Epidermal melanocyte (primary cell): Measurements from ENCODE around the gene NARF.

Experiments
- DNase-seq: peaks from one replicate; pipeline ENCODE4 v3.0.0; 2011; ENCODE audit warnings: low spot score; ENCODE audit not compliant: insufficient read length

The NARF gene

GRCh38 chr17:82433560-82434215 lies 24.9 kb upstream of the NARF start:
- DNase-seq: no peak

- DNase-seq: no peak
Measured at GRCh38 chr17:82434216-82434565, 24.4 kb upstream of the NARF start.

- no peak for DNase-seq
Measured at GRCh38 chr17:82435103-82435502, 23.4 kb upstream of the NARF start.

DNA sequence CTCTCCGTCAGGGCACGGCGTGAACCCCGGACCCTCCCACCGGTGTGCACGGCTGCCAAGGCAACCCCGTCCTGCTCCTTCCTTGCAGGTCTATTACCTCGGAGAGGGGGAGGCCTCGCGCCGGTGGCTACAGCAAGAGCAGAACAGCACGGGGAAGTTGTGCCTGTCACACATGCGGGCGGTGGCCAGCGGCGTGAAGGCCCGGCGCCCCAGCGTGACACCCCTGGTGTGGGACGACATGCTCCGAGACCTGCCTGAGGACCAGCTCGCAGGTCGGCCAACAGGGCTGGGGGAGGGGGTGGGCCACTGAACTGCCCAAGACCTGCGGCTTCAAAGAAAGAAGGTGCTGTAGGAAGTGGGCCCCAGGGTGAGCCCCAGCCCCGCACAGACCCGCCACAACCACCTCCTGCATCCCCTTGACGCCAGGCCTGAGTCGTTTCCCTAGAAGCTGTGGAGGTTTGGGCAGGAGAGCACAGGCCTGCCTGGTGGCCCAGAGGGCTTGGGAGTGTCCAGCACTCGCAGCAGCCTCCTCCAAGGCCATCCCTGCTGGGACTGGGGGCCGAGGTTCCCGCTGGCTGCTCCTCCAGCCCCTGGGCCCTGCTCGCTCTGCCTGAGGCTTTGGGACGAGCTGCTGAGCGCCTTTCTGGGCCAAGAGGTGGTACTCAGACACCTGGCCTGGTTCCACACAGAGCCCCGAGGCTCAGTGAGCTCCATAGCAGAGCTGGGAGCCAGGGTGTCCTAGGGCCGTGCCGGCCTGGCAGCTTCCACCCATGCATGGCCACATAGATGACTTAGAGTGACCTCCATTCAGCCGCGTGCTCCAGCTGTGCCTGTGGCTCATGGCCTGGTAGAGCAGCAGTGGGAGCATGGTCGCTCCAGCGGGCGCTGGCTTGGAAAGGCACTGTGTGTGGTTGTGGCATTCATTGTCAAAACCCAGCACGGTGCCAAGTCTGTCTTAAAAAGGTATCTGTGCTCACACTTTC lies 22.6 kb upstream of the NARF start:
- DNase-seq: no peak

GRCh38 chr17:82436601-82437324 lies 21.8 kb upstream of the NARF start:
- no peak for DNase-seq

GRCh38 chr17:82437325-82437668 lies 21.2 kb upstream of the NARF start:
- no peak for DNase-seq

DNA sequence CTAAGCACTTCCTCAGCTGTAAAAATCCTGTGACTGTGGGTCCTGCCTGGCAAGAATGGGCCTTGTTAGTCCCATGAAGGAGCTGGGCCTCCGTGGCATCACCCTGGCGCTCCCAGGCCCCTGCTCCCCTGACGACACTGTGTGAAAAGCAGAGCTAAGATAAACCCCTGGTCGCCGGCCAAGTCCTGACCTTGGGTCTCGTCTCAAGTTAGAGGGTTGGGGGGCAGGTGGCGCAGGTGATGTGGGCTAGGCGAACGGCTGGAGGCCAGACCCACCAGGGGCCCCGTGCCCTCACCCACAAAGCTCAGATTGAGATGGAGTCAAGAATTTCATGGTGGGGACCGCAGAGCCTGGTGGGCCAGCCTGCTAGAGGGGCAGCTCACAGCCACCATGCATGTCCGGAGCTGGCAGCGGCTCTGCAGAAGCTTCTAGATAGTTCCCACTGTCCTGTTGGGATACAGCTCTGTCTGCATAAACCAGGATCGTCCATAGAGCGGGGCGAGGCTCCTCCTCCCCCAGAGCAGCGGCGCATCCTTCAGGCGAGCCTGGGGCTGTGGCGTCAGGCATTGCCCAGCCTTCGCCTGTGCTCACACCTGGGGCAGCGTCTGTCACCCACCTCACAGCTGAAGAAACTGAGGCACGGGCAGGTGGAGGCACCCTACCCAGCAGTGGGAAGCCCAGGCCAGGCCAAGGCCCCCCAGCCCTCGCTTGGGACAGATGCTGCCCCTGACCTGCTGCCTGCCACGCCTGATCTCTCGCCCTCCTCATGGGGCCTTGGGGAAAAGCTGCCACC lies 19.9 kb upstream of the NARF start:
- DNase-seq: no peak

DNA sequence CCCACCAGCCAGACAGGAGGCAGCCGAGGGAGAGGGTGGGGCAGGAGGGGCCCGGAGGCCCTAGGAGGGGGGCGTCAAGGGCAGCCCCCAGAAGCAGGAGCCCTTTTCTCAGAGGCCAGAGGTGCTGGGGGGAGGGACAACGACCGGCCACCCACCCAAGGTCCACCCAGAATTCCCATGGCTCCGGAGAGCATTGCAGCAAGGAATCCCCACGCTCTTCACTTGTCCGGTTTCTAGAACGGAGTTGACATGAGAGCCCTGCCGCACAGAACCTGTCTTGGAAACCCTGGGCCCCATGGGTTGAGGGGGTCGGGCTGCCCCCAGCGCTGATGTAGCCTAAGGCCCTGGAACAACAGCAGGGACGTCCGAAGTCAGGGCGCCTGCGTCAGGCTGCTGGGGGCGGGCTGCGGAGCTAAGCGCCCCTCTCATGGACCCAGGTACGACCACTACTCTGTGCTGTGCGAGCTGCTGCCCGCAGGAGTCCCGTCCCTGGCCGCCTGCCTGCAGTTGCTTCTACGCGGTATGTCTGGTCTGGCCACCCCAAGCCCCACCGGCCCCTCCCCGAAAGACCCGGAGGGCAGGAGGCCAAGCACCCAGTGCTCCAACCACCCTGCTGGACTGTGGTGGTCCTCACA lies 19.2 kb upstream of the NARF start:
- DNase-seq: no peak

DNA sequence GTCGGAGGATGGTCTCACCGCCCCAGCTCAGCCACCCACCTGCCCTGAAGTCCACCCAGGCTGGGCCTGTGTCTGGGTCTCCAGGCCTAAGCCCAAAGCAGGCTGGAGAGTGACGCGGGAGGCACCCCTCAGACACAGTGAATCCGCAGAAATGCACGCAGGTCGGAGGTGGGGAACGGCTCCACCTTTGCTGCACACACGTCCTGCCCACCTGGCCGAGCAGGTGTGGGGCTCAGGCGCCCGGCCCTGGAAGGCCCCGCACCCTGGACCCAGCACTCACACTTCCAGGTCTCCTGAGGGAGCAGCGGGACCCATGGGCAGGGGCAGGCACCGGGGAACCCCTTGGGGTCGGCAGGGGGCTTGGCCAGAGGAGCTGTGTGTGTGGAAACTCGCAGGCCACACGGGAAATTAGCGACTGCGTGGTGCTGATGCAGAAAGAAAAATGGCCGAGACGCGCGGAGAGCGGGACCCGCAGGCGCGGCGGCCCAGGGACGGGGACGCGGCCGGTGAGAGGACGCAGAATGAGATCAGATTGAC lies 18.6 kb upstream of the NARF start:
- no peak for DNase-seq

- DNase-seq: no peak
Measured at GRCh38 chr17:82440469-82440981, 18.0 kb upstream of the NARF start.

- DNase-seq: no peak
Measured at GRCh38 chr17:82440991-82441627, 17.4 kb upstream of the NARF start.

DNA sequence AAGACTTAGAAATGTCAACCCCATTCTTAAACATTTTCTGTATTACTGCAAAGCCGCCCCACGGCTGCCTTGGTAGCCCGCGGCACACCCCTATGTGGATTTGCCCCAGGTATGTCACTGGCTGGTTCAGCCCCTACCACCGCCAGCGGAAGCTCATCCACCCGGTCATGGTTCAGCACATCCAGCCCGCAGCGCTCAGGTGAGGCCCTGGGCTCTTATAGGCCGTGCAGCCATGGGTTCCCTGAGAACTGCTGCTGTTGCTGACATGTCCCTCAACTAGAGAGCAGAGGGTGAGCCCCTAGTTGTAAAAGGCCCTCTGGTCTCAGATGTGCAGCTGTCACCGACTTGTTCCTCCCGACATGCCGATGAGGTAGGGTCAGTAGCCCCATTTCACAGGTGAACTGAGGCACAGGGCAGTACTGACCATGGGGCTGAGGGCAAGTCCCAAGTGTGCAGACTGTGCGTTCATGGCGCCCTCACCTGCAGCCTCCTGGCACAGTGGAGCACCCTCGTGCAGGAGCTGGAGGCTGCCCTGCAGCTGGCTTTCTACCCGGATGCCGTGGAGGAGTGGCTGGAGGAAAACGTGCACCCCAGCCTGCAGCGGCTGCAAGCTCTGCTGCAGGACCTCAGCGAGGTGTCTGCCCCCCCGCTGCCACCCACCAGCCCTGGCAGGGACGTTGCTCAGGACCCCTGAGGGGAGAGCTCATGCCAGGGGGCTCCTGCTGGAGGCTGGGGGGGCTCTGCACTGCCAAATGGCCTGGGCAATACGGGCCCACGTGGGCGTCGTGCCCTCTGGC lies 16.7 kb upstream of the NARF start:
- no peak for DNase-seq

- no peak for DNase-seq
Measured at GRCh38 chr17:82442643-82443464, 15.7 kb upstream of the NARF start.

- no peak for DNase-seq
Measured at GRCh38 chr17:82443465-82444283, 14.9 kb upstream of the NARF start.

DNA sequence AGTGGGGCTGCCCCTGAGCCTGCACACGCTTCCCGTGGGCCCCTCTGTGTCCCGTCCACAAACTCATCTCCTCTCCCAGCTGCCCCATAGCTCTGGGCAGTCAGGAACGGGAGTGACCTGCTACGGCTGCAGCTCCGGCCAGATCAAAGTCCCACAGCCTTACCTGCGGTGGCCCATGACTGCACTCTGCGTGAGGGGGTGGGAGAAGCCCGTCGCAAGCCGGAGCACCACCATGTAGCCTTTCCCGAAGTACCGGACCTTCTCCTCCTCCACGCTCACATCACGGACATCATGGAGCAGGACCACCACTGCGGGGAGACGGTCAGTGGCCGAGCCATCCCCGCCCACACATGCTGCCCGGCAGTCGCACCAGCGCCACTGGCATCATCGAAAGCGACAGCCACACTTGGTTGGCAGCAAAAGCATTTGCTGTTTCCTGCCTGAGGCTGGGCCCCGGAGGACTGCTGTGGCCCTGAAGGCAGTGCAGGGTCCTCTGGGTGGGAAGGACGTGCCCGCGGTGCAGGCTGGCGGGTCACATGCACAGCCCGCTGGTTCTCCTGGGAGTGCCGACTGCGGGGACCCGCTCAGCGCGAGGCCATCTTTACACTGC lies 14.2 kb upstream of the NARF start:
- no peak for DNase-seq

GRCh38 chr17:82444941-82445521 lies 13.5 kb upstream of the NARF start:
- DNase-seq: no peak

DNA sequence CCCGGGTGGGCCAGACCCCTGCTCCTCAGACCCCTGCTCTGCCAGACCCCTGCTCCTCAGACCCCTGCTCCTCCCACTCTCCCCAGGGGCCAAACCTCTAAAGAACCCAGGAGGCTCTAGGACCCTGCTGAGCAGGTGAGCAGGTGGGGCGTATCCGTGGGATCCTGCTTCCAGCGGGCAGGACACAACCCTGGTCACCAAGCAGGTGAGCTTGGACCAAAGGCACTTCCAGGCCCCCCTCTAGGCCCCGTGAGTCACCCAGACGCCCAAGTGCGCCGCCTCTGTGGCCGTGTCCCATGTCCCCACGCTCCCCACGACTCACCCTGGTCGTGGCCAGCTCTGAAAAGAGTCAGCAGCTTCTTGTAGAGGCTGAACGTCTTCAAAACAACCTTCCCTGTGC lies 13.0 kb upstream of the NARF start:
- no peak for DNase-seq
